SKM-1 treated with dmso at 0.1 percent for 144 hours (cell line): ENCODE data around the gene VOPP1.
A peak's percentile ranks its signal among the peaks of the same experiment; 100 is the strongest.

ENCODE experiments used
- DNase-seq: peaks from one replicate; lab custom pipeline; 2025; ENCODE audit not compliant: unreplicated experiment; lab: John Stamatoyannopoulos, UW

Gene VOPP1

DNA sequence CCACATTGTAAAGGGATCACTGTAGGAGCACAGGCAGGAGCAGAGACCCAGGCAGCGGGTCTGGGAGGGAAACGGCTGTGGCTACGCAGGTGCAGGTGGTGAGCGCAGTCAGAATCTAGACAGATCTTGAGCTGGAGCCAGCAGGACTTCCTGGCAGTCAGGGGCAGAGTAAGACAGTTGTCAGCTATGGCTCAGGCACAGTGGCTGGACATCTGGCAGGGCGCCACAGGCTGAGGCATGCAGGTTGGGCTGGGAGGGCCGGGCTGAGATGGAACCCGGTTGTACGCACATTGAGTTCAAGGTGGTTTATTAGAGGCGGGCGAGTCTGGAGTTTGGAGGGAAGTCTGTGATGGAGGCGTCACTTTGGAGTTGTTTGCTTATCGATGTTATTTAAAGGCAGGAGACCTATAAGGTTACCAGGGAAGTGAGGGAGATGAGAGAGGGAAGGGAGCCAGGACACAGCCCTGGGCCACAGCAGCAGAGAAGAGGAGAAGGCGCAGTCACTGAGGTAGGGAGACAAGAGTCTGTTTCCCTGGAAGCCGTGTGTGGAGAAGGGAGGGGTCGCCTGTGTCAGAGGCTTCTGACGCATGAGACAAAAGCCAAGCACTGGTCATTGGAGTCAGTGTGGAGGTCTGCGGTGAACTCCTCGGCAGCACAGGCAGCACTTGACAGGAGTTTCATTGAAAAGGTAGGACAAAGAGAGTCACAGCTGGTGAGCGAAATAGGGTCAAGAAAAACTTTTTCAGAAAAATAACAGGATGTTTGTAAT lies 133.4 kb downstream of the VOPP1 start:
- DNase-seq = no peak

DNA sequence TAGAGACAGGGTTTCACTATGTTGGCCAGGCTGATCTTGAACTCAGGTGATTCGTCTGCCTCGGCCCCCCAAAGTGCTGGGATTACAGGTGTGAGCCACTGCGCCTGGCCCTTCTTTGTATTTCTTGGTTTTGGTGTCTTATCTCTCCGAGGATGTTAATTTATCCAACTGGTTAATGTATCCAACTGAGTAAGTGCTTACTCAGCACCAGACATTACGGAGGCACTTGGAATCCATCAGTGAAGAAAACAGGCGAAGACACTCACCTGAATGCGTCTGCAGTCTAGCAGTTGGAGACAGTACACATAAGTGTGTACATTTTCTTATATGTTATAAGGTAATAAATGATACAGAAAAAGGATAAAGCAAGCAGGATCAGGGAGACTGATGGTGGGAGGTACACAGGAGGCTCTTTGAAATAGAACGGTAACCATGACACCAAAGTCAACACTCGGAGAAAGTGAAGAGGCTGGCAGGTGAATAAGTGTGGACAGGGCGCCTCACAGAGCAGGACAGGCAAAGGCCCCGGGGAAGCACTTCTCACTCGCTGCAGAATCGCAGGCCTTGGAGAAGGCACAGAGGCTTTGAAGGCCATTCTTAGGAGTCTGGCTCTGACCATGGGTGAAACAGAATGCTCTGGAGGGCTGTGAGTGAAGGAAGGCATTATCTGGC lies 134.1 kb downstream of the VOPP1 start:
- DNase-seq = no peak

DNA sequence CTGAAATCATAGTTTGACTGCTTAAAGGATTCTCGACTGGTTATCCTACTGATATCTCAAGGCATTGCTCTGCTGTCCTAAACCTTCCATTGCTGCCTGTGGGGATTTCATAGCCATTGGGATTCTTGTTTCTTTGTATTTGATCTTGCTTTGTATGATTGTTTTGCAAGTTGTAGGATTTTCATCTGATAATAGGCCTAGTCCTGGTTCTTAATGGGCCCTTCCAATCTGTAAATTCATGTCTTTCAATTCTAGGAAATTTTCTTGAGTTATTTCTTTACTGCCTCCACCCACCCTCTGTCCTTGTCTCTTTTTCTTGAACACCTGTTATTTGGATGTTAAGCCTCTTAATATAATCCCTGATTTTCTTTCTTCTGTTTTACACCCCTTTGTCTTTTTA lies 134.9 kb downstream of the VOPP1 start:
- no peak for DNase-seq

DNA sequence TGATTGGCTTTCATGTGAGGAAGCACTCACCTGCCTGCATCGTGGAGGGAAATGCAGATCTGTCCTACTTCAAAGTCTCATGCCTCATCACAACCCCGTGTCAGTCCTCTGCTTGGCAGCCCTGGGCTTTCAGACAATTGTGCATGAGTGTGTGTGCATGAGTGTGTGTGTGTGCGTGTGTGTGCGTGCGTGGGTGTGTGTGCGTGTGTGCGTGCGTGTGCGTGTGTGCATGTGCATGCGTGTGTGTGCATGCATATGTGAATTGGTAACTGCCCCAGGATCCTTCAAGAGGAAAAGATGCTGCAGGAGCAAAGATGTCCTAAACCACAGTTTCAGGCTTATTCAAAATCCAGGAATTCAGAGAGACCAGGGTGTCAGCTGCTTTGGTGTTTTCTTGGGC lies 135.8 kb downstream of the VOPP1 start:
- no peak for DNase-seq

DNA sequence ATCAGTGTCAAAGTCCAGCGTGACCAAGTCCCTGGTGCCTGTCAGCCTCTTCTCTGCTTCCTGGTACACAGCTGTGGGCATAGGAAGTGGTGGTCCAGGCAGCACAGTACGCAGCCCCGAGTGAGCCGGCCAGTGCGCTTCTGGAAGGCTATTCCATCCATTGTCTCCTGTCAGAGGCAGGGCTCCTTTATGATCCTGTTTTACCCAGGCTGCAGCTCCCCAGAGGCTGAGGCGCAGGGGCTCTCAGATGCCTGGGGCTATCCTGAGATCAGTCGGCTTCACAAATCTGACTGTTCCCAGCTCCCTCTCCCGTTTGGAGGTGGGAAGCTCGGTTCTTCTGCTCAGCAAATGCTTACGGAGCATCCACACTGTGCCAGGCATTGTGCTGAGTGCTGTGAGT lies 136.8 kb downstream of the VOPP1 start:
- DNase-seq = no peak

DNA sequence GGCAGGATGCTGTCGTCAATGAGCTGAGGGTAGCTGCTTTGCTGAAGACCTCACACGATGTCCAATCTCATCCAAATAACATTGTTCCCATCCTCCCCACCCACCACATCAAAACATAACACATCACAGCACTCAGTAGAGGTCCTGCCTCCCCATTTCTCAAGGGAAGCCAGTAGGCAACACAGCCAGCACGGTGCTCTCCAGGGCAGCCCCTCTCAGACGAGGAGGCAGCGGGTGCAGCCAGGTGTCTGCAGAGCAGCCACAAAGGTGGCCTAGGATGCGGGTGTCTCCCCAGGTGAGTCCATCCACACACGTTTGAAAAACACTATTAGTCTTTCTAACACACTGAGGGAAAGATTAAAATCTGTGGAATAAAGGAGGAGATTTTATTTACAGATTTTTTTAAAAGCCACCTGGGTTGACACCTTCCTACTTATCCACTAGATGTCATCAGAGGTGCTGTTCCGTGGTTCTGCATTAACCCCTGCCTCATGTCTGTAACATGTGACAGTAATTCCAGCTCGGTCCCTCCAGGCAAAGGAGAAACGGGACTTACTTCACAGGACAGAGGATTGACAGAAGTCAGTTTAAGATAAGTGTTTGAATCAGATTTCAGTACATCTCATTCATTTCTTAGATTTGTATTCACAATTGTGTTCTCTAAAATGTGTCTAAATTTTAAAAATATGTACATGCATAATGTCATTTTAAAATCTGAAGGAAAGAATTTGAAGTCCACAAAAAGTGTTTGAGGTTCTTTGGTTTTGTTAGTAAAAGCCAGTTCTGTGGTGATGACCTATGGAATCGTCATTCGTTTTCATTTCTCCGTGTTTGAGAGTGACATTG lies 139.1 kb downstream of the VOPP1 start:
- DNase-seq = peak; percentile 7

DNA sequence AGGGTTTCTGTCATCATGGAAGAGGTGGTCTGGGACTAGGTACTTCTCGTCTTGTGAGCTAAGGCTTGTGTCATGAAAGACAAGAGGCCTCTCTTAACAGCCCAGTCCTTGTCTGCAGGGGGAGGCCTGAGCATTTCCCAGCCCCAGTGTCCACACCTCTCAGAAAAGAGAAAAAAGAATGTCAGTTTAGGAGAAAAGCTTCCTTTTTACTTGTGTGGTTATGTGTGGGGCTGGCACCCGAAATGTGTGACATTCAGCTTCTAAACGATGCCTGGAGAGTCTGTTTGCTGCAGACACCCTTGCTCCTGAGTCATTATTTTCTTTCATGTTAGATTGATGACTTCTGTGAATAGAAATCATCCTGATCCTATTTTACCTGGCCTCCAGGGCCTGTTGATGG lies 139.8 kb downstream of the VOPP1 start:
- DNase-seq = no peak

DNA sequence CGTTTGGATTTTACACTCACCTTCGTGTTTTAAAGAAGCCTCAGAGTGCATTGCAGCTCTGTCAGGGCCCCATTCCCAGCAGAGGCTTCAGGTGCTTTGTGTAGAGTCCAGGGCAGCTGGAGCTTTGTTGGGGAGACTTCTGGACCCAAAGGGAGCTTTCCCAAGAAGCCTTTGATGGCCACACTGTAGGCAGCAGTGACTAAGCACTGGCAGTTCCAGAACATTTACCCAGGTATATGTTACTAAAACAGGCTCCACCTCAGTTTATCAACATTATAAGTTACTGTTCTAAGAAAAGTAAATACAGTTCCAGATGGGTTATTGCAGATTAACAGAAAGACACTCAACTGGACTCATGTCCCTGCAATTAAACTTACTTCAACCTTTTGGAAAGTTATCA lies 140.4 kb downstream of the VOPP1 start:
- DNase-seq = no peak

DNA sequence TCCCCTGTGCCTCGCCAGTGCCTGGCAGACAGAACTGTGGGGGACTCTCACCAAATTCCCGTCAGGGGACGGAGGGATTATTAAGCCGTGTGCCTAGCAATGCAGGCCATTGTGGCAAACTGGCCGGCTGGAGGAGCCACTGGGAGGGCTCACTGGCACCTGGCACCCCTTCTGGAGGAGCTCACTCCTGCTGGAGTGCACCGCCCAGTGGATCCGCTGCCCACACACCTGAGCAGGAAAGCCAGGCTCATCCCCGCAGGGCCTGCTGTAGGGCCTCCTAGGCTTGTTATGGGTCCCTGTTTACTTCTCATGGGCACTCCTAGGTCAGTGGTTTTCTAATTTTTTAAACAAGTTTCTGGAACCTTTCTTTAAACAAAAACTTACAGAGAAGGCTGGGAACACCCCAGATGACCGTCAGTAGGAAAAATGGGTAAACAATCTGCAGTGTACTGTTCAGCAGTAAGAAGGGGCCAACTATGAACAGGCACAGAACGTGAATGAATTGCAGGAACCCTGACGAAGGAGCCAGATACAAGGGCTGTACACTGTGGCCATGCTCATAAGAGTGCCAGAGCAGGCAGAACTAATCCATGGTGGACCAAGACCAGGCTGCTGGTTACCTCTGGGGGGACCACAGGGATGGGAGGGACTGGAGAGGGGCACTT lies 142.3 kb downstream of the VOPP1 start:
- DNase-seq = no peak

DNA sequence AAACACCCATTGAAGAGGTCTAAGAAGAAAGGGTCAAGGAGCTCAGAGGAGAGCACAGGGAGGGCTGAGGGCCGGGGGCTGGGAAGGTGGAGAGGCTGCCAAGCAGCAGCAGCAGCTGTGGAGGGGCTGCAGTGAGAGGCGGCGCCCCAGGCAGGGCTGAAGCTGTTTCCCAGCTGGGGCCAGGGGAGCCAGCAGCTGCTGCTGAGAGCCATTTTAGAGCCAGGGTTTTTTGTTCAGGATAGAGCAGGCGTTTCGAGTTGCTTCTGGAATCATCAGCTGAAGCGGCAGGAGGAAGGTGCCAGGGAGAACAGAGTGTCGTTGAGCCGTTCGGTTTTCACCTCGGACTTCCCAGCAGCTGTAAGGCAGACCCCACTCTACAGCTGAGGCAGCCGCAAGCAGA lies 144.5 kb downstream of the VOPP1 start:
- DNase-seq = no peak

DNA sequence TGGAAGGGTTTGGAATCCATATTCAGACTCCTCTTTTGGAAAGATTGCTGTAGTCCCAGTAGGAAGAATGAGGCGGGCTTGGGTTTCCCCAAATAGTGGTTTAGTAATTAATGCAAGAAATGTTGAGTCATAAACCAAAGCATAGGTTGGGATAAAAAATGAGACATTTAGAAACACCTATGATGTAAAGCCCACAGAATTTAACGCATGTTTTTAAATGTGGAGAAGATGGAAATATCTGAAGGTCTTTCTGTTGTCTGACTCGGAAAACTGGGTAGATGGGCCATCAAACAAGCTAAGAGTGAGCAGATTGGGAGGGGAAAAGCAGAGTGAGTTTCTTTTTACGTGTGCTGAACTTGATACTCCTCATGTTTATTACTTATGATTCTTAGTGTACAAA lies 145.0 kb downstream of the VOPP1 start:
- DNase-seq = no peak

DNA sequence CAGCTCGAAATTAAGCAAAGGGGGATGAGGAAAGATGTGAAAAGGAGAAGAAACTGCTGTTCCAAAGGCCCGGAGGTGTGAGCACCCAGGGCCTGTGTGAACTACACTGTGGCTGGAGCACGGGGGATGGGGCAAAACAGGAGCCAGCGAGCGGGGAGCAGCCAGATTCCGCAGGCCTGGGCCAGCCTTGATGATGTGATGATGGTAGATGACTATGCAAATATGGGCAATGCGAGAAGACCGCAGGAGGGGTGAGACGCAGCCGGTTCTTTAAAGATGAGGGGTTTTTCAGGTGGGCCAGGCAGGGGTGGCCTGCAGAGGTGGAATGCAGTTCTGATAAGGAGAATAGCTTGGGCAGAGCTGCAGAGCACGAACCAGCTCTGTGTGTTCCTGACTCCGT lies 145.6 kb downstream of the VOPP1 start:
- no peak for DNase-seq

DNA sequence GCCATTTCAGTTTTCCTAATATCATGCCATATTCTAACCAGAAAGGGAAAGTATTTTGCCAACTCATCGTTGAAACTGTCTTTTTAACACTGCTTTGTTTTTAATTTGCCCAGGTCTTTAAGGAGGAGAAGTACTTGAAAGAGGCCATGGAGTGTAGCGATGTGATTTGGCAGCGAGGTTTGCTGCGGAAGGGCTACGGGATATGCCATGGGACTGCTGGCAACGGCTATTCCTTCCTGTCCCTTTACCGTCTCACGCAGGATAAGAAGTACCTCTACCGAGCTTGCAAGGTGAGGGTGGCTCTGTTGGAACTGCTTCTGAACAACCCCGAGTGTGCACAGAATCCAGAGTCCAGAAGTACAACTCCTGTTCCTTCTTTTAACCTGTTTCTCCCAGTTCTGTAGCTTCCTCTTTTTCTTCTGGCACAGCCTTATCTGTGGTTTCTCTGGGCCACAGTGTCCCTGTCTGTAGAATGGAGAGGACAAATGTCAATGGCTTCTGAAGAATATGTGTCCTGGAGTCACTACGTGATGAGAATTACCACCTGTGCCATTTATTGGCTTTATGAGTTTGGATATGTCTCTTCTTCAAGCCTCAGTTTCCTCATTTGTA lies 147.1 kb downstream of the VOPP1 start:
- peak; percentile 51 for DNase-seq

DNA sequence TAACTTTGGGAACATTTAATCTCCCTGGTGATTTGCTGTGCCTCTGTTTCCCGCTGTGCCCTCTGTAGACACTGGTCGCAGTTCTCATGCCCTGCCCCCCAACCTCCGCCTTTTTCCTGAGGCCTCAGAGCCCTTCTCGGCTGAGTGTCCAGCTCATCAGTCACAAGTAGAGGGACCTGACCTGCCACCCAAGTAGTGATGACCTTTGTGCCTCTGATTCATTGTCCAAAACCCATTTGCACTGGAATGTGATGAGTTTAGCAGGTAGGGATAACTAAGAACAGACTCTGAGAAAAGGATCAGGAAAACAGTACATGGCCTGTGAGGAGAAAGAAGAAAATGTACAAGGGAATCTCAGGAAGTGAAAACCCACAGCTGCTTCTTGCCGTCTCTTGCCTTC lies 148.4 kb downstream of the VOPP1 start:
- DNase-seq = no peak

DNA sequence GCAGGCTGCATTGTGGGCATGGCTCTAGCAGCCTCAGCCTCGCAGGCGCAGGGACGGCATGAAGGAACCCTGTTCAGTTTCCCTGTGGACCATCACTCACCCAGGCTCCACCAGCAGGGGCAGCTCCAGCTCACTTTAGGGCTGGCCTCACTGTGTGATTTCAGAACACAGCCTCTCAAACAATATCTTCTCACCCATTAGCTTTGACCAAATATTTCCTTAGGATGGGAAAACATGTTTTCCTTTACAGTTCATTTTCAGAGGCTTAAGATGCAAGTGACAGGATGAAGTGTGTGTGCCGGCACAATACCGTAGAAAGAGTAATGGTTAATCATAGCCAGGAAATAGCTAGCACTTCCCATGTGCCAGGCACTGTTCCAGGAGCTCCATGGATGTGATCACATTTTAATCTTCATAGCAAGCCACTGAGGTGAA lies 149.0 kb downstream of the VOPP1 start:
- no peak for DNase-seq
